Hepatocyte (in vitro differentiated cells): Measurements from ENCODE around the gene VAC14. TPM values are rescaled to one million over a fixed set of nuclear protein-coding genes. Genes with fewer than 3 reads are reported as not detected.

Source experiments
- DNase-seq: peaks from one replicate; pipeline ENCODE4 v3.0.0-alpha.2; 2016; ENCODE audit warnings: low spot score
- H2AFZ ChIP-seq: fragments of 200-600 bp; sonication (generic); 2 replicates; pipeline ENCODE4 v1.6.0; 2016; ENCODE audit warnings: antibody characterized with exemption, mild to moderate bottlenecking
- H3K27ac ChIP-seq: fragments of 200-600 bp; sonication (generic); 2 replicates; pipeline ENCODE4 v1.5.1; 2016; ENCODE audit warnings: mild to moderate bottlenecking
- H3K27me3 ChIP-seq: fragments of 200-600 bp; sonication (generic); 2 replicates; pipeline ENCODE4 v1.6.1; 2016
- H3K36me3 ChIP-seq: fragments of 200-600 bp; sonication (generic); replicated peaks from 2 replicates; pipeline ENCODE4 v1.5.1; 2016; ENCODE audit warnings: low read depth; ENCODE audit not compliant: insufficient read depth
- H3K4me1 ChIP-seq: fragments of 200-600 bp; sonication (generic); 2 replicates; pipeline ENCODE4 v1.5.1; 2016; ENCODE audit warnings: mild to moderate bottlenecking, moderate library complexity; ENCODE audit not compliant: insufficient read depth
- H3K4me2 ChIP-seq: fragments of 200-600 bp; sonication (generic); 2 replicates; pipeline ENCODE4 v1.6.0; 2016
- H3K4me3 ChIP-seq: fragments of 200-600 bp; sonication (generic); 2 replicates; pipeline ENCODE4 v1.5.1; 2016; ENCODE audit warnings: mild to moderate bottlenecking
- H3K79me2 ChIP-seq: fragments of 200-600 bp; sonication (generic); 2 replicates; pipeline ENCODE4 v1.6.0; 2017; ENCODE audit warnings: mild to moderate bottlenecking
- H3K9me2 ChIP-seq: fragments of 200-600 bp; sonication (generic); replicated peaks from 2 replicates; pipeline ENCODE4 v1.6.0; 2017; ENCODE audit warnings: mild to moderate bottlenecking; ENCODE audit not compliant: insufficient read depth
- H3K9me3 ChIP-seq: fragments of 200-600 bp; sonication (generic); 2 replicates; pipeline ENCODE4 v1.5.1; 2016; ENCODE audit warnings: low read depth, mild to moderate bottlenecking
- H4K20me1 ChIP-seq: fragments of 200-600 bp; sonication (generic); 2 replicates; pipeline ENCODE4 v1.6.0; 2016; ENCODE audit warnings: mild to moderate bottlenecking; ENCODE audit not compliant: insufficient read depth, poor library complexity, severe bottlenecking
- EZH2 ChIP-seq: fragments of 200-600 bp; sonication (generic); IDR thresholded peaks from 2 replicates; pipeline ENCODE4 v1.6.1; 2016; ENCODE audit warnings: antibody characterized with exemption, mild to moderate bottlenecking, borderline replicate concordance
- EZH2phosphoT487 ChIP-seq: fragments of 200-600 bp; sonication (generic); IDR thresholded peaks from one replicate; pipeline ENCODE4 v1.6.1; 2018; ENCODE audit warnings: antibody characterized with exemption, mild to moderate bottlenecking, low read depth, moderate library complexity; ENCODE audit not compliant: unreplicated experiment, severe bottlenecking
- WGBS: methylation state at CpG from one replicate; pipeline ENCODE4 v1.1.6; 2016; ENCODE audit warnings: low lambda C conversion rate; ENCODE audit errors: missing lambda C conversion rate; 5-methylcytosine and 5-hydroxymethylcytosine counted together
- polyA plus RNA-seq: library from polyadenylated mRNA; unstranded; fragments of >200 nt; fragmentation: Nextera tagmentation; extraction: Ambion mirVana; gene quantifications from 2 replicates; pipeline ENCODE4 v1.2.1, GENCODE V29; 2016
- total RNA-seq: library from RNA; depleted of rRNA; stranded (reverse); fragments of >200 nt; gene quantifications from 2 replicates; pipeline ENCODE4 v1.2.3, GENCODE V29; 2014
- TF ChIP-seq, protein P1 (sequence below): fragments of 200-600 bp; sonication (generic); IDR thresholded peaks from 2 replicates; pipeline ENCODE4 v1.5.1; 2016; ENCODE audit warnings: antibody characterized with exemption, mild to moderate bottlenecking; ENCODE audit not compliant: poor library complexity

The VAC14 gene
- total and polyA plus RNA-seq, 2 experiments from 2014 or later, result 35.8 to 49.4 TPM

GRCh38 chr16:70723740-70724145 lies 77.2 kb downstream of the VAC14 start:
- no peak for TF ChIP-seq EZH2
- TF ChIP-seq EZH2phosphoT487, result no peak
- TF ChIP-seq, protein P1, sequence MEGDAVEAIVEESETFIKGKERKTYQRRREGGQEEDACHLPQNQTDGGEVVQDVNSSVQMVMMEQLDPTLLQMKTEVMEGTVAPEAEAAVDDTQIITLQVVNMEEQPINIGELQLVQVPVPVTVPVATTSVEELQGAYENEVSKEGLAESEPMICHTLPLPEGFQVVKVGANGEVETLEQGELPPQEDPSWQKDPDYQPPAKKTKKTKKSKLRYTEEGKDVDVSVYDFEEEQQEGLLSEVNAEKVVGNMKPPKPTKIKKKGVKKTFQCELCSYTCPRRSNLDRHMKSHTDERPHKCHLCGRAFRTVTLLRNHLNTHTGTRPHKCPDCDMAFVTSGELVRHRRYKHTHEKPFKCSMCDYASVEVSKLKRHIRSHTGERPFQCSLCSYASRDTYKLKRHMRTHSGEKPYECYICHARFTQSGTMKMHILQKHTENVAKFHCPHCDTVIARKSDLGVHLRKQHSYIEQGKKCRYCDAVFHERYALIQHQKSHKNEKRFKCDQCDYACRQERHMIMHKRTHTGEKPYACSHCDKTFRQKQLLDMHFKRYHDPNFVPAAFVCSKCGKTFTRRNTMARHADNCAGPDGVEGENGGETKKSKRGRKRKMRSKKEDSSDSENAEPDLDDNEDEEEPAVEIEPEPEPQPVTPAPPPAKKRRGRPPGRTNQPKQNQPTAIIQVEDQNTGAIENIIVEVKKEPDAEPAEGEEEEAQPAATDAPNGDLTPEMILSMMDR, result no peak
- Histone ChIP-seq H3K36me3 (no peaks in the 10 kb centered on the region), H3K27ac (no peak overlapping the region)

GRCh38 chr16:70721202-70721963 lies 79.6 kb downstream of the VAC14 start:
- Histone ChIP-seq H3K4me2 (no peak overlapping the region), H3K36me3 (no peaks in the 10 kb centered on the region), H3K79me2 (no peaks in the 10 kb centered on the region), H3K27ac (no peak overlapping the region), H3K4me1 (peaks cover 29% of the 10 kb centered on the region), H3K9me3 (no peaks in the 10 kb centered on the region), H4K20me1 (no peaks in the 10 kb centered on the region), H3K27me3 (no peaks in the 10 kb centered on the region), H3K4me3 (no peak overlapping the region), H2AFZ (no peak overlapping the region), H3K9me2 (no peaks in the 10 kb centered on the region)
- DNase-seq, result no peak
- TF ChIP-seq, protein P1, result no peak
- WGBS, result 93% methylated on average over 18 of the region's 18 CpGs

More at GRCh38 chr16:70723740-70724145, 77.2 kb downstream of the VAC14 start:
- H3K27me3 ChIP-seq, result no peaks in the 10 kb centered on the region
- no peak overlapping the region for H3K4me2 ChIP-seq
- H3K79me2 ChIP-seq, result no peaks in the 10 kb centered on the region
- H3K9me2 ChIP-seq, result no peaks in the 10 kb centered on the region
- peaks cover 32% of the 10 kb centered on the region for H3K4me1 ChIP-seq
- 93% methylated on average over 6 of the region's 6 CpGs for WGBS
- no peaks in the 10 kb centered on the region for H4K20me1 ChIP-seq
- DNase-seq, result no peak
- no peak overlapping the region for H3K4me3 ChIP-seq
- H3K9me3 ChIP-seq, result no peaks in the 10 kb centered on the region
- no peak overlapping the region for H2AFZ ChIP-seq

GRCh38 chr16:70720425-70721201 lies 80.3 kb downstream of the VAC14 start:
- no peaks in the 10 kb centered on the region for H4K20me1 ChIP-seq
- no peak overlapping the region for H2AFZ ChIP-seq
- no peak overlapping the region for H3K4me3 ChIP-seq
- H3K36me3 ChIP-seq, result no peaks in the 10 kb centered on the region
- H3K9me2 ChIP-seq, result no peaks in the 10 kb centered on the region
- no peak overlapping the region for H3K27ac ChIP-seq
- no peak overlapping the region for H3K4me2 ChIP-seq
- TF ChIP-seq EZH2phosphoT487, result no peak
- TF ChIP-seq, protein P1, result no peak
- TF ChIP-seq EZH2, result no peak
- DNase-seq, result no peak
- H3K4me1 ChIP-seq, result peaks cover 27% of the 10 kb centered on the region
- no peaks in the 10 kb centered on the region for H3K9me3 ChIP-seq
- H3K27me3 ChIP-seq, result no peaks in the 10 kb centered on the region
- WGBS, result 88% methylated on average over 18 of the region's 18 CpGs
- H3K79me2 ChIP-seq, result no peaks in the 10 kb centered on the region
